PFSK-1 (cell line): Measurements from ENCODE around the gene EPHA3.

Experiments
- POLR2AphosphoS5 ChIP-seq: IDR thresholded peaks from 2 replicates; pipeline ENCODE4 v1.6.1; 2012; ENCODE audit warnings: low read depth, mild to moderate bottlenecking, control low read depth, low read length, moderate library complexity
- TAF1 ChIP-seq: IDR thresholded peaks from 2 replicates; pipeline ENCODE4 v1.6.1; 2012; ENCODE audit warnings: low read length, control low read depth, borderline replicate concordance; ENCODE audit not compliant: insufficient read depth

DNA sequence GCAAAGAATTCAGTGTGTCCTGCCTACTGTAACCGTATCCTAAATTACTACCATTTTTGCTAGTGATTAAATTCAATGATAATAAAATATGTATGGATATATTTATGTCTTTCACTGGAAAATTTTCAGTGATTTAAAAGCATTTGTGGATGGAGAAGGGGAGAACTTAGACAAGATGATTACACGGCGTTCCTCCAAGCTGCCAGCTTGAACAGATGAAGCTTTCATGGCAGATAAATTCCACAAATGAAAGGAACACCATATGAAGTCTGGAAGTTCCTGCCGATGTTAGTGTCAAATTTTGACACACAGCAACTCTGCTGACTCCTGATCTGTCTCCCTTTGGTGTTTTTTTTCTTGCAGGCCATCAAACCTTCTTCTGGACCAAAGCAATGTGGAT lies 364.7 kb downstream of the EPHA3 start:
- TF ChIP-seq POLR2AphosphoS5 (no peak), TAF1 (no peak)
